GM19035 (cell line): ENCODE measurements around the gene GAP43.
A peak's percentile ranks its signal among the peaks of the same experiment; 100 is the strongest.

ENCODE experiments used
- ATAC-seq: cut with Tn5 transposase; IDR thresholded peaks from one replicate; pipeline ENCODE4 v1.9.1; 2021; ENCODE audit not compliant: unreplicated experiment

The GAP43 gene

DNA sequence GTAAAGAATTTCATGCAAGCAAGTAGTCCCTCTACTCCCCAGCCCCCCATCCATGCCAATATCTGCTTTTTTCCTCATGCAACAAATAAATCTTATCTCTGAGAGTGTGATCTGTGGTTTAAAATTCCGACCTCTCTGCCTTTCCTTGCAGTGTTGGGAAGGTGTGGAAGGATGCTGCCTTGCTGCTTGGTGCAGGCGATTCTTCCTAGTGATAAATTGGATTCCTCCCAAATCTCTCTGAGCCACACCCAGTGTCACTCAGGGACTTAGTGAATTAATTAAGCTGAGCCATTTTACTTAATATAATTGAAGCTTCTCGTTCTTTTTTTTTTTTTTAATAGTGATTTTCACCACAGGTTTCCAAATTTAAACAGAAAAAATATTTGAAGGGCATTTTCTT lies 3.4 kb downstream of the GAP43 start:
- ATAC-seq = no peak

DNA sequence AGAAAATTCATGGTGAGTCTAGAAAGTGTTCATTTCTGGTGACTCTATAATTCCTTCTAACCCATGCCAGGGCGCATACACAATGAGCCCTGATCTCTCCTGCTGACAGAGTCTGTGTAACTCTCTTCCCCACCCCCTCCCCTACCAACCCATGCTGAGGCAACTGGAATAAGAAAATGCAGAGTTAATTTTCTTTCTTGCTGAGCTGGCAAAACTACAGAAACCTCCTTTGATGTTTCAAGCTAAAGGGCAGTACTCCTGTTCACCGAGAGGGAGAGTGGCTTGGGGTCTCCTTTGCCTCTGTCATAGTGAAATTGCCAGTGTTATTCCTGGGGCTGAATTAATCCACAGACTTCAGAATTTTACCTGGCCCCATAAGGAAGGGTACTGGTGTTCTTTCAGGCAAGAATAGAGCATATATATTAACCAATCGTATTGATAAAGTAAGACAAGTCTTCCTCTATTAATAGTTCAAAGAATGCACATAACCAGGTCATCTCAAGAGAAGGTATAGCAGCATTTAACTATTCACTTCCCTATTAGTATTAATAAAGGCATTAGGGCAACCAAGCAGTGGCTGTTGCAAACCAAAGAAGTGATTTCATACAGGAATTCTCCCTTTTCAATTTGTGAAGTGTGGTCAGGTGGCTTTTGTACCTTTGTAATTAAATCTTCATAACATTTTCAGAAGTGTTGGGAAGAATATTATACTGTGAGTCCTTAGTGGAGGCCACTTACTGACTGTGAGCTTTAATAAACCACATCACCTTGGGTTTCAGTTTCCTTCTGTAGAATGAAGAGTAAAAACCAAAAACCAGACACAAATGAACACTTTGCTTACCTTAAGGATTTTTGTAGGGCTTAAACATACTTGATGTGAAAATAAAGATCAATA lies 4.1 kb downstream of the GAP43 start:
- peak; percentile 76 for ATAC-seq

DNA sequence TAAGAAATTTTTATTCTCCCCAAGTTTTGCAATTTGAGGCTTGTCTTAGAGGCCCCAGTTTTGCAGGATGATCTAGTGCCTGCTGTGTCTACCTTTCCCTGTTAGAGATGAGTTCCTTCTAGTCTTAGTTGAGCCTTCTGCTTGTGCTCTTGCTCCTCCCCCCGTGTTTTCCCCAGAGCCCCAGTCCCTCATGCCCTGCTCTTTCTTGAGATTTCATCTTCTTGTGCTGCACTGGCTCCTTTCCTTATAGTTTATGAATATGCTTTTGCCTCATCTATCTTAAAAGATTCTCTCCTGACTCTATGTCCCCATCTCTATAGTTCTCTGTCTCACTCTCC lies 4.7 kb downstream of the GAP43 start:
- ATAC-seq = peak; percentile 45

DNA sequence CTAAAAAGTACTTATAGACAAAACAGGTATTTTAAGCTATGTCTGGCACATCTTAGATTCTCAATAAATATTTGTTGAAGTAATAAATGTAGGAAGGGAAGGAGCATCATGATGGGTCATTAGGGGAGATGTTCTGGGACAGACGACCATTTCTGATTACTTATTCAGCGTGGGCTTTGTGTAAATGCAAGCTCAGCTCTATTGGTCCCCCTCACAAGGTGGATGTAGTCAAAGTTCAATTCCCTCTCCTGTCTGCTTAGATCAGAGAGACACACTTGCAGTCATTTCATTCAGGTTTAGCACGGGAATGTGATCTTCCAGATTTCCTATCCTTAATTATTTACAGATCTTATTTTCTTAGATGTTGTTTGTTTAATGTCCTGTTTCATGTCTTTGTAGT lies 7.5 kb downstream of the GAP43 start:
- no peak for ATAC-seq

DNA sequence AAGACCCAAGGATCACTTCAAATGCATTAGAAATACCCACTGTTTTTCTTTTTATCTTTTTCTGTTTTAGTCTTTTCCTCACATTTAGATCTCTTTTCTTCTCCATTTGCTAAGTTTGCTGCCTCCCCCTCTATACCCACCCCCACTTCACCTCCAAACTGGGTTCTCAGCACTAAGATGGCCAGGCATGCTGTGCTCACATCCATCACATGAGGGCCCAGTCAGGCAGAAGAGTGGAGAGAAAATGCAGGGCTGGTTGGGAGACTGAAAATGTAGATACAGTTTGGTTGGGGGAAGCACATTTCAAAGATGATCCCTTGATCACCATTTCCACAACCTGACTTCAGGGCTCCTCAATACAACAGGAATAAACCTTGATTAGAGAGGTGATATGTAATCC lies 8.7 kb downstream of the GAP43 start:
- ATAC-seq = no peak

DNA sequence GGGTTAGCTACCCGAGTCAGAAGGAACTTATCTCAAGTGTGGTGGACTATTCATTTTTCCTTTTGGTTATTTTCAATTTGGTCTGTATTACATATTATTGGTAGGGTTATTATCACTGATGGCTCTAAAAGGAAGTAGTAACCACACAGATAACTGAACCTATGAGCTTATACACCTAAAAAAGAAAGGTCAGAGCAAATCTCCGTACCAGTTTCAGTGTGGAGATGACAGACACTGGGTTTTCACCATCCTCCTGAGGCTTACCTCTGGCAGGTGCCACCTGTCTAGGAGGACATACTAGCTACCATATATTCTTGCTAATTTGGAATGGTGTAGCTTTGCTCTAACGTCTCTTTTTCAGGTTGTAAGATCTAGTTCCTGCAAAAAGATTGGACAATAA lies 10.2 kb downstream of the GAP43 start:
- ATAC-seq = no peak

DNA sequence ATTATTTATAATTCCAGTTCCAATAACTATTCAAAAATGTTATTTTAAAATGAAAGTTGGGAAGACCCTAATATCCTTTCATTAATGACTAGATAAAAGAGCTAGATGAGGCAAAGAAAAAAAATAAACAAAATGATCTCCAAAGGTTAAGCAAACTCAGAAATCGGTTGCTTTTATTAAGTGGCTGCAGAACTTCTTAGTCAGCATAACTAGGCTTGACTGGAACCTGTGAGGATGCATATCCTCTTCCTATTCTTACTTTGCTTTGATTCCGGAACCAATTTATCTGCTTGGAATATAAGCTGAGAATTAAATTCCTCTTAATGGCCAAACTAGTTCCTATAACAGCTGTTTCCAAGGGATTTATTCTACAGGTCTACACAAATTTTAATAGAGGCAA lies 10.7 kb downstream of the GAP43 start:
- ATAC-seq = no peak

DNA sequence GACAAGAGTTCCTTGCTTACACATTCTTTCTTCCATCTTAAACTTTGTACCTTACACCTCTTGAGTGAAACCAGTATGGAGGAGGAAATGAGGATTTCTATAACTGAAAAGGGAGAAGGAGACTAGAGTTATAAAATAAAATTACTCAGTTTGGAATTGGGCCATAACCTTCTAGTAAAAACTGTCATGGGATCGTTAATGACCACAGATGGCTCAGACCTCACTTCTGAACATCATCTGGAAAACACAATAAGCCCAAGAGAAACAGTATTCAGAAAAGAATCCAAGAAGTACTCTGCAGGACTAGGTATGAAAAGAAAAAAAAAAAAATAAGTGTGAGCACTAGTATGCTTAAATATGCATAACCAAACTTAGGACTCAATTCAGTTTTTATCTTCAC lies 12.1 kb downstream of the GAP43 start:
- ATAC-seq = no peak

DNA sequence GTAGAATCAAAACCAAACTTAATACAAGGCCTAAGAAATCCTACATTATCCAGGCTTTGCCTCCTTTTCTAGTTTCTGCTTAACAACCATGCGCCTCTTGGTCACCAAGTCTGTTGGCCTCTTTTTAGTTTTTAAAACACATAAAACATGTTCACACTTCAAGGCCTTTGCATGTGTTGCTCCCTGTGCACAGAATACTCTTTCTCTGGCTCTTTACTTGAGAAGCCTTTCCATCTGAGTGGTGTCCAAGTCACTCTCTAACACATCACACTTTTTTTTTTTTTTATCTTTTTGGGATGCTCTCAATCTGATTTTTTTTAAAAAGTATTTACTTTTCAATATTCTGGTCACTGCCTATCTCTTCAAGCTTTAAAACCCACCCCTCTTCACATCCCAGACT lies 14.9 kb downstream of the GAP43 start:
- ATAC-seq = no peak

DNA sequence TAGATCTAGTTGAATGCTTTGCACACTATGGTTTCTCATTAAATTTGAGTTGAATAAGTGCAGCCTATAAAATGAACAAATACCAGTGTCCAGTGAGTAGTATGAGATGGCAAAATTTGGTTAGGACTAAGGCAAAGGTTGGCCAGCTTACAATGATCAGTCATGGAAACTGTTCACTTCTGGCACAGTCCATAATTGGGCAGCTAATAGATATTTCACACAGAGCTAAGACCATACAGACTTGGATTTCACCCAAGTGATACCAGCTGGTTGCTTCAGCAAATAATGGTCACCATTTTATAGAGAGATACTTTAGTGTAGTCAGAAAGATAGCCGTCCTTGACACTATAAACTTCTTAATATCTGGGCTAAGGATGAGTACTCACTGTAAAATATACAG lies 15.7 kb downstream of the GAP43 start:
- no peak for ATAC-seq

DNA sequence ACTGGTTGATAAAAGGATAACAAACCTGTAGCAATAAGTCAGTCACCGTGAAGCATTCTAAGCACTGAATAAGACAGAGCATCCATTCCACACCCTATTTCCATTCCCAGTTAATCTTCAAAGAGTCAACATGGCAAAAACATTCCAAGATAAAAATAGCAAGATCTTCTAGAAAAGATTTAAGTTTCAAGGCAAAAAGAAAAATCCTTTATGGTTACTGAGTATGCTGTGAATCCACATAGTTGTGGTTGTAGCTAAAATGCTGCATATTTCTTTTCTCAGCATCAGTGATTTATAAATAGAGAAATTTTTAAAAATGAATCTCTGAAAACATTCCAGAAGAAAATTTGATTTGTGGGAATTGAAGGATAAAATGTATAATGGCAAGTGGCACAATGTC lies 21.1 kb downstream of the GAP43 start:
- no peak for ATAC-seq

DNA sequence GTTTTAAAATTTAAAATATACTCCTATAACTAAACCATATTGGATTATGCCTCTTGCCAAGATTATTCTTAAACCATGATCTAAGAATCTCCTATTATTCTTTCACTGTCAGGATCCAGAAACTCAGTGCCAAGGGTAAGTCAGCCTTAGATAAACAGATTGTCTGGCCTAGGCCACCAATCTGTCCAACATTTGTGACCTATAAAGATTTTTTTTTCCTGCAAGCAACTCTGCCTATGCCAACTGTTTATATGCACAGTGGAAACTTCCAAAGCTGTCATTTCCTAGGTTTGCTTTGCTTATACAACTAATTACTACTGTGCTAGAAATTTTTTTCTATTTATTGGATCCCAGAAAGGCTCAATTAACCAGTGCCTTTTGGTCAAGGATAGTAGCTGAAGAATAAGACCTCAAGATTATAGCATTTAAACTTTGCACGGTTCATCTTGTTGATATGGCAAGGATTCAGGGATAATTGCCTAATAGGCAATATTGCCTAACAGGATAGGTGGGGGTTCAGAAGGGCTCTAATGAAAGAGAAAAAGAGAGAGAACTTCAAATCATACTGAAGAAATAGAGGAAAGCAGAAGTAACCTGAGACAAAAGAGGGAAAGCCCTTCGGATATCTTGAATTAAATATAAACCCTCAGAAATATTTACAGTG lies 22.8 kb downstream of the GAP43 start:
- ATAC-seq = no peak

DNA sequence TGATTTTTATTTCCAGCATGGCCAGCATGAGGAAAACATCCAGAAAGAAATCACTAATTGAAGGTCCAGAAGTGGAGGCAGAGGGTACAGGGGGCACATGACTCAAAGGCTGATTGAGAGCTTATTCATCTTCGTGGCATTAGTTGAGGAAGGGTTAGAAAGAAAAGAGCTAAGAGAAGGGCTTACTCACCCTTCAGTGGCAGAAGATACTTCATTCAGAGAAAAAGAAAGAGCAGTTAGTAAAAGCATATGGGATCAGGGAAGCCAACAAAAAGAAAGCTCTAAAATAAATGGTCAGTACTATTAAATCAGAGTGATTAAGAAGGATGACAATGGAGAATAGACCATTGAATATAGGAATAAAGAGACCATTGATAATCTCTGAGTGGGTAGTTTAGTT lies 25.2 kb downstream of the GAP43 start:
- ATAC-seq = no peak

DNA sequence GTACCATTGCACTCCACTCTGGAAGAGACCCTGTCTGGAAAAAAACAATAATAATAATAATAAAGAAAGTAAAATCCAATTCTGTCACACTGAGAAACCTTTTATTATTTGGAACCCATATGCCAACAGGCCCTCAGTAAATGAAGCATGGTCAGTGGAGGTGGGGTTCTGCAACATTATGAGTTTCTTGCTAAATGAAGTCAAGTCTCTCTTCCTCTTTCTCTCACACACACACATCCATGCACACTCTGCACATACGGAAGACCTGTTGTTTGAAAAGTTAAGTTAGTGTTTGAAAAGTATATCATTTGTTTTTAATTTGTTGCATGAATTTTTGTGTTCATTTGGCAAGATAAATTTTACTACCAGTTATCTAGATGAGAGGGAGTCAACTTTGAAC lies 27.8 kb downstream of the GAP43 start:
- ATAC-seq = peak; percentile 71

DNA sequence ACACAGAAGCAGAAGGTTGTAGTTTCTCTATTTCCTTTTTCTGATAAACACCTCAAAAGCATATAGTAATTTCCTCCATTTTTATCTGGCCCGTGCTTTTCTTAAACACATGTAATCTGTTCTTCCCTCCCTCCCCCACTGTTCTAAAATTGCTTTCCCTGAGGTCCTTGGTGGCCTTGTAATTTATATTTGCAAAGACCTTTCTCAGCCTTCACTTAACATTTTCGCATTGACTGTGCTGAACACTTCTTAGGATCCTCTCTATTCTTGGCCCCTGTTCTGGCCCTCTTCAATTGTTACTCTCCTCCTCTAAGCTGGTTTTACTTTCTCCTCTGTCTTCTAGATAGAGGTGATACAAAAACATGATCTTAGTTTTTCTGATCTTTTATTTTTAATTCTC lies 28.3 kb downstream of the GAP43 start:
- ATAC-seq = no peak

DNA sequence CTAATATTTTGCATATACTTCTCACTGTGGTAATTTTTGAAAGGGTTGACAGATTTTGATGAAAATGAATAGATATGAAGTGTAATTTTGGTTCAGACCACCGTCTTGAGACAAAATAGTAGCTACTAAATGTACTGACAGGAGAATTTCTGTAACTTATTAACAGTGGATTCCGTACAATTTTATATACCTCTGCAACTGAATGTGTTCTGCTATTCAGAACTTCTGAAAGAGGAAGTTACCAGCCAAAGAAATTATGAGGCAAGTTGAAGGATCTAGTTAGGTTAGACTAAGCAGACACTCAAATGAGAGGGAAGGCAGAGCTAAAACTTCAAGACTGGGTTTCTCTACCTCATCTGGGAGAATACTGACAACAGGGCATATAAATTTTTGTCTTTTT lies 29.4 kb downstream of the GAP43 start:
- ATAC-seq = no peak

DNA sequence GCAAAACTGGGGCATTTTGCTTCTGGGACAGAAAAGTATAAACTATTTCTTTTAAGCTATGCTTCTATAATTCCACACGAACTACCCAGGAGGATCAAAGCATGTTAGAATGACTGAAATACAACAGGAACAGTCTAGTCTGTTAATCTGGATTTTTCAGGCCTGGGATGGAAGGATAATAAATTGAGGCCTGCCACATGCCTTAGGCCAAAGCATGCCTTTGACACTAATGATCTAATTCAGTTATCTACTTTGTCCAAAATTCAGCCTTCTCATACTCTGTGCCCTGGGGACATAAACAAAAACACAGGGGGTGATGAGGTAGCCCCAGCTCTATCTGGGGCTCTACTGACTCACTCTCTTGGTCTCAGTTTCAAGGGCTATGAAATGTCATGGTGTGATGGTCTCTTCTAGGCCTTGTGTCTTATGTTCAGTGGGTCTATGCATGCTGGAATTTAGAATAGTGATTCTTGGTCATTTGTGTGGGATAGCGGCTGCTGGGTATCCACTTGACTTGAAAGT lies 32.5 kb downstream of the GAP43 start:
- no peak for ATAC-seq

DNA sequence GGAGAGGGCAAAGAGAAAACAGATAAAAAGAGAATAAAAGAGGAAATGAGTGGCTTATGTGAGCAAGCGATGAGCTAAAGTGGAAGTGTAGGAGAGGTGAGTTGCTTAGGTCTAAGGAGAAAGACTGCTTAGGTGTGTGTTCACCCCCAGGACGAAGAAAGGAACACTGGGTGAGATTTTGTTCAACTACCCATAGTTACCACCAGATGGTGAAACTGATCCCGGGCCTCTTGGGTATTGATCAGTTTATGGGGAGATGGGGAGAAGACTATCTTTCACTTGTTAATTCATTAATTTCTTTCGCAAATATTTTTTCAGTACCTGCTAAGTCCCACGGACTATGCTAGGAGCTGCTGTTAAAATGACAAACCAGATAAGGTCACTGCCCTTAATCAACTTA lies 33.9 kb downstream of the GAP43 start:
- ATAC-seq = no peak

DNA sequence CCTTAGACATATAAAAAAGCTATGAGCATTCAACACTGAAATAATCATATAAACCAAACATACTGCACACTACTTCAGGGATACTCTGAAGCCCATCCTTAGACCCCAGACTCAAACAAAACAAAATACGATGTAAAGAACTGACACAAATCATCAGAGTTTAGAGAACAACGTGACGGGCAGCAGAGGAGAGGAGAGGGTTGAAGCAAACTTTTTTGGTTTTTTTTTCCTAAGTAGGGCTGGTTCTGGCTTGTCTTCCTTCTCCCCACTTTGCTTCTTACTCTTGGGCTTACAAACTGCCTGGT lies 34.7 kb downstream of the GAP43 start:
- no peak for ATAC-seq

DNA sequence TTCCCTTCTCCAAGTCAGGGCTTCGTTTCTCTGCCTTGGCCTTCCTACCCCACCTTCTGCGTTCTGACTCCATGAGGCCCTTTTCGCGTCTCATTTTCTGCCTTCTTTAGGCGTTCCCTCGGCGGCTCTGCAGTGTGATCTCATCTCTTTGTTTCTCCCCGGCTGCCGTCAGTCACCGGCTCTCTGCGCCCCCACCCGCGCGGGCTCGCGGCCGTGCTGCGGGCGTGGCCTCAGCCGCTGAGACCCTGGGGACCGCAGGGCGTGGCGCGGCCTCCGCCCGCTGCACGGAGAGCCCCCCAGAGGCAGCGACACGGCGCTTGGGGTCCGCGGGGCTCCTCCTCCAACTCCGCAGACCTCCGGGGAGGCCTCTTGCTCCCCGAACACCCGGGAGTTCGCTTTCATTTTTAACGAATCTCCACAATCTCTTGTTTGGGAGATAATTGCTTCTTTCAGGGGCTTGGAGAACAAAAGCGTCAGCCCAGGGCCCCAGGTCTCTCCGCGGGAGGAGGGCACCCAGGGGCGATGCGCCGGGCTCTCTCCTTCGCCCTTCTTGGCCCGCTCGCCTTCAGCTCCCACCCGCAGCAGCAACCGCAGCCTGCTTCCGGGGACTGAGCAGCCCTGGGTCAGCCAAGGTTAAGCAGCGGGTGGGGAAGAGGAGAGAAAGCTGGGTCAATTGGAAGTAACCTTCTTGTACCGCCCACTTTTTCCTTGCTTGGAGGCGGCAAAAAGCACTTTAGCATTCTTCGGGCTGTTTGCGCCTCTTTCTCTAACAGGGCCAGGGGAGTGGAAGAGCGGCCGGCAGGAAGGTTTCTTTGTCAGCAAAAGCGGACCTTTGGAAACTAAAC lies 35.2 kb downstream of the GAP43 start:
- ATAC-seq = peak; percentile 94

DNA sequence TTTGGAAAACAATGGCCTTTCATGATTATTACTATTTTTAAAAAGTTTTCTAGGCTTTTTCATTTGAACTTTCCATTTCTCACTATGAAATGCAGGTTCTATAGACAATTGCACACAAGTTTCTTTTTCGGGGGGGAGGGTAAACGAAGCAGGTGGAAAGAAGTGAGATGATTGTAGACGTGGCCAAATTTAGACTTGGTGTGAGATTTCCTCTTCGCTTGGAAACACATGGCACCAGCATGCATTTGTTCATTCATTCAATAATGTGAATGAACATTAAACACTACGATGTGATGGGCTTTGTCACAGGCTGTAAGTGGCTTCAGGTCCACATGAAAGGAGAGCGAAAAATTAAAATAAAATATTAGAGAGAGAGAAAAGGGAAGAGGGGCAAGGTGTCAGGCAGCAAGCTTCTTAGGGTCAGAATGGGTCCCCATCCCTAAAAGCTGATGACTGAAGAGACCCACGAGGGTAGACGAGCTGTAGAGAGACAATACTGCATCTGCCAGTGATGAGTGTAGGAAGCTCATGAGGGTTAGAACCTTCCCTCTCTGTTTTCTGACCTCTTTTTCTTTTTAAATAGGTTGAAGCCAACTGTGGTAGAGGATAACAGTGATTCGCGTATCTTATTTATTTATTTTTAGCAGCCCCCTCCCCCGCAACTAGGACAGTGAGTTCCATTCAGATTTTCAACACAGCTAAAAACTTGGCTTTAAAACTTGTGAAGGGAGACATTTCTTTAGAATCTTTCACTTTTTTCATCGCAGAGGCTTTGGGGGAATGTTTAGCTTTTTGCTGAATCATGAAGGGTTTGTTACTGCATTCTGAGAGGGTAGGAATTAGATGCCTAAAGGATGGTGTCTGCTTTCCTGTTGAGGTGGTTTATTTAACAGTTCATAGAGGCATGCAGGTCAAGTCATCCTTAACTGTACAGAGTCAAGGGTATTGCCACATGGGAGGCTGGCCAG lies 36.2 kb downstream of the GAP43 start:
- peak; percentile 18 for ATAC-seq
